GM23338 (cell line): ENCODE data around the gene EPS8L2. TPM values are rescaled to one million over a fixed set of nuclear protein-coding genes. Genes with fewer than 3 reads are reported as not detected.

Experiments used
- ATAC-seq: fragments of 200-7000 bp; cut with Tn5 transposase; 3 replicates; pipeline ENCODE4 v1.9.1; 2020
- DNase-seq: peaks from one replicate; pipeline ENCODE4 v3.0.0-alpha.2; 2015; ENCODE audit warnings: low spot score
- H2AFZ ChIP-seq: fragments of 200-600 bp; sonication (generic); 2 replicates; pipeline ENCODE4 v1.8.0; 2016; ENCODE audit warnings: antibody characterized with exemption, mild to moderate bottlenecking, moderate library complexity
- H3F3A ChIP-seq: fragments of 200-600 bp; sonication (generic); replicated peaks from 2 replicates; pipeline ENCODE4 v1.8.0; 2017; ENCODE audit warnings: antibody characterized with exemption, mixed run types, low read depth
- H3K27ac ChIP-seq: fragments of 200-600 bp; sonication (generic); 2 replicates; pipeline ENCODE4 v1.6.1; 2016; ENCODE audit warnings: low read depth
- H3K27me3 ChIP-seq: fragments of 200-600 bp; sonication (generic); 2 replicates; pipeline ENCODE4 v1.8.0; 2016; ENCODE audit warnings: mild to moderate bottlenecking, mixed run types, moderate library complexity; ENCODE audit not compliant: insufficient read depth
- H3K36me3 ChIP-seq: fragments of 200-600 bp; sonication (generic); 2 replicates; pipeline ENCODE4 v1.8.0; 2016; ENCODE audit warnings: mild to moderate bottlenecking; ENCODE audit not compliant: insufficient read depth
- H3K4me1 ChIP-seq: fragments of 200-600 bp; sonication (generic); 2 replicates; pipeline ENCODE4 v1.8.0; 2016; ENCODE audit warnings: mild to moderate bottlenecking, moderate library complexity; ENCODE audit not compliant: insufficient read depth
- H3K4me2 ChIP-seq: fragments of 200-600 bp; sonication (generic); 2 replicates; pipeline ENCODE4 v1.7.1; 2017; ENCODE audit warnings: mixed run types
- H3K4me3 ChIP-seq: fragments of 200-600 bp; sonication (generic); 2 replicates; pipeline ENCODE4 v1.6.1; 2016; ENCODE audit warnings: mixed run types
- H3K79me2 ChIP-seq: fragments of 200-600 bp; sonication (generic); replicated peaks from 2 replicates; pipeline ENCODE4 v1.8.0; 2017; ENCODE audit warnings: mild to moderate bottlenecking; ENCODE audit not compliant: insufficient read depth
- H3K9me2 ChIP-seq: fragments of 200-600 bp; sonication (generic); 2 replicates; pipeline ENCODE4 v1.8.0; 2017; ENCODE audit not compliant: insufficient read depth
- H4K20me1 ChIP-seq: fragments of 200-600 bp; sonication (generic); replicated peaks from 2 replicates; pipeline ENCODE4 v1.8.0; 2017; ENCODE audit warnings: mild to moderate bottlenecking; ENCODE audit not compliant: insufficient read depth
- H3K27ac Mint-ChIP-seq: 2 replicates; pipeline ENCODE4 v1.8.0; 2020; ENCODE audit warnings: inconsistent platforms, mild to moderate bottlenecking, moderate library complexity, mixed read lengths
- H3K27me3 Mint-ChIP-seq: 3 replicates; pipeline ENCODE4 v1.8.0; 2022; ENCODE audit warnings: low read depth, mild to moderate bottlenecking, moderate library complexity, mixed read lengths, inconsistent platforms; ENCODE audit not compliant: insufficient read depth, poor library complexity
- H3K36me3 Mint-ChIP-seq: 3 replicates; pipeline ENCODE4 v1.8.0; 2021; ENCODE audit warnings: low read depth, mild to moderate bottlenecking, inconsistent platforms, moderate library complexity, mixed read lengths
- H3K4me1 Mint-ChIP-seq: 3 replicates; pipeline ENCODE4 v1.8.0; 2020; ENCODE audit warnings: mild to moderate bottlenecking, inconsistent platforms, mixed read lengths
- H3K4me3 Mint-ChIP-seq: 3 replicates; pipeline ENCODE4 v1.8.0; 2021; ENCODE audit warnings: moderate library complexity, mild to moderate bottlenecking, inconsistent platforms, mixed read lengths
- H3K9me3 Mint-ChIP-seq: 3 replicates; pipeline ENCODE4 v1.8.0; 2020; ENCODE audit warnings: moderate library complexity, mild to moderate bottlenecking, inconsistent platforms, mixed read lengths
- CREB1 ChIP-seq: fragments of 250-450 bp; sonication (Bioruptor Pico); IDR thresholded peaks from 2 replicates; pipeline ENCODE4 v1.5.0; 2020; ENCODE audit warnings: low read depth, mild to moderate bottlenecking, moderate library complexity
- EZH2 ChIP-seq: fragments of 200-600 bp; sonication (generic); IDR thresholded peaks from one replicate; pipeline ENCODE4 v1.8.0; 2017; ENCODE audit warnings: antibody characterized with exemption, mild to moderate bottlenecking, low read depth; ENCODE audit not compliant: unreplicated experiment
- EZH2phosphoT487 ChIP-seq: fragments of 200-600 bp; sonication (generic); IDR thresholded peaks from one replicate; pipeline ENCODE4 v1.8.1; 2018; ENCODE audit warnings: antibody characterized with exemption; ENCODE audit not compliant: unreplicated experiment
- NANOG ChIP-seq: IDR thresholded peaks from 2 replicates; pipeline ENCODE4 v1.6.1; 2016; ENCODE audit warnings: antibody characterized with exemption, borderline replicate concordance
- STAT1 ChIP-seq: IDR thresholded peaks from one replicate; pipeline ENCODE4 v1.6.1; 2016; ENCODE audit warnings: antibody characterized with exemption; ENCODE audit not compliant: unreplicated experiment
- ZNF114 ChIP-seq: fragments of 250-450 bp; sonication (Bioruptor Pico); IDR thresholded peaks from 2 replicates; pipeline ENCODE4 v1.5.0; 2020; ENCODE audit warnings: mild to moderate bottlenecking, moderate library complexity
- polyA plus RNA-seq: library from polyadenylated mRNA; unstranded; fragments of >200 nt; fragmentation: Nextera tagmentation; extraction: Ambion mirVana; gene quantifications from 2 replicates; pipeline ENCODE4 v1.2.1, GENCODE V29; 2016
- total RNA-seq: library from RNA; depleted of rRNA; stranded (reverse); fragments of >200 nt; shearing (Covaris generic); gene quantifications from 2 replicates; pipeline ENCODE4 v1.2.3, GENCODE V29; 2014
- TF ChIP-seq, protein P1 (sequence below): fragments of 250-450 bp; sonication (Bioruptor Pico); IDR thresholded peaks from 2 replicates; pipeline ENCODE4 v1.5.0; 2020; ENCODE audit warnings: mild to moderate bottlenecking, moderate library complexity
- TF ChIP-seq, protein P2 (sequence below), 2 experiments: fragments of 200-600 bp in 1 of 2; sonication (generic) in 1 of 2; conservative IDR thresholded peaks; 2 replicates each; pipeline versions ENCODE4 v1.5.1 to v1.6.1; 2016 to 2017; ENCODE audit warnings: antibody characterized with exemption in 2 of 2, low read depth in 2 of 2, mild to moderate bottlenecking in 2 of 2, moderate library complexity in 1 of 2
- TF ChIP-seq, protein P3 (sequence below): IDR thresholded peaks from one replicate; pipeline ENCODE4 v1.6.1; 2018; ENCODE audit warnings: antibody characterized with exemption; ENCODE audit not compliant: unreplicated experiment

EPS8L2 gene
- total and polyA plus RNA-seq, 2 experiments from 2014 or later = 38.7 to 59.4 TPM

DNA sequence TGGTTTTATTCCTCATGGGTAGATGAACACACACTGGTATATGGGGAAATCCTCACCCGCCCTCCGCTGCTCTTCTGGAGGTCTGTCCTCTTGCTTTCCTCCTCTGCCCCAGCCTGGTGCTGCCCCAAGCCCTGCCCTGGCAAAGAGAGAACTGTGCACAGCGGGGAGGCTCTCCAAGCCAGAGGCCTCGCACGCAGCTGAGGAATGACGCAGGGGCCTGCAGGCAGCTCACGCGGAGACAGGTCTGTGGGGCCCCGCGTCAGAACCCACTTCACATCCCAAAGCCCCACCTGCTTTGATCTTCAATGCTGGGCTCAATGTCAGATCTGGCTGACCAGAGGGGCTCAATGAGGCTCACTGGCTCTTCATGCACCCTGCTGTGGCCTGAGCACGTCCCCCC, 61.2 kb downstream of the EPS8L2 start:
- Histone ChIP-seq H3K4me1 (peaks cover 7% of the 10 kb centered on the region), H3K4me2 (no peak overlapping the region), H3K27ac (no peak overlapping the region), H3K79me2 (no peaks in the 10 kb centered on the region), H3K9me2 (no peaks in the 10 kb centered on the region), H2AFZ (no peak overlapping the region), H4K20me1 (peaks cover 6% of the 10 kb centered on the region; the same call in 1 of the 2 replicates), H3F3A (peaks cover 46% of the 10 kb centered on the region), H3K4me3 (no peak overlapping the region), H3K36me3 (peaks cover 18% of the 10 kb centered on the region), H3K27me3 (no peaks in the 10 kb centered on the region)
- Mint-ChIP-seq H3K36me3 (peaks cover 75% of the 10 kb centered on the region), H3K27me3 (peaks cover 30% of the 10 kb centered on the region), H3K4me1 (peaks cover 9% of the 10 kb centered on the region), H3K27ac (no peak overlapping the region), H3K4me3 (no peak overlapping the region), H3K9me3 (no peaks in the 10 kb centered on the region)
- ATAC-seq = no peak
- no peak for DNase-seq
- TF ChIP-seq CREB1 (CRISPR knock-in tag) (no peak), NANOG (no peak), ZNF114 (CRISPR knock-in tag) (no peak), EZH2 (no peak), STAT1 (no peak)

DNA sequence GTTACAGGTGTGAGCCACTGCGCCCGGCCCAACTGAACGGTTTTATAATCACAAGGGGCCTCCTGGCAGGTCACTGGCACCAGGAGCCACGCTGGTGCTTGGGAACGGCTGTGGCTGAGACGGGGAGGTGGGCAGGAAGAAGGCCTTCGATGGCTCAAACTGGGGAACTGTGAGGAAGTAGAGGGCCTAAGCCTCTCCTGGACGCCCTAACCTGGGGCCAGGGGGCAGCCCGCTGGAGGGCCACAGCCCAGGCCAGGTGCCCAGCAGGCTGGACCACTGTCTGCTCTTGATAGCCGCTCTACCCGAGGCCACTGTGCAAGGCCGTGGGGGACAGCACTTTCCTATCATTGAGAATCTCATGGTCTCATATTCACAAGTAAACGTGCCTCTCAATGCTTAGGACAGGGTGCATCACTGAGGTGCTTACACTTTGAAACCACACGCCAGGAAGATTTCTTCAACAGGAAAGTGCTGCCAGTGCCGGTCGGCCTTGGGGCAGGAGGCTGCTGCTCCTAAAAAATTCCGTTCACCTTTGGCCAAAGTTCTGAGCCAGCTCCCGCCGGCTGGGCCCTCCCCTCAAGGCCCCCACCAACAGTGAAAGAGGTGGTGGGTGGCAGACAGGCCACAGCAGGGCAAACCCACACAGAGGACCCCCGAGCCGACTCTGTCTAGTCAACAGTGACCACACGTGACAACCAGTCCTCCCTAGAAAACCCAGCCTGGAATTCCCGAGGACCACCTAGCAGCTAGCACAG, 64.0 kb downstream of the EPS8L2 start:
- Mint-ChIP-seq H3K9me3 (no peaks in the 10 kb centered on the region), H3K27me3 (peaks cover 17% of the 10 kb centered on the region), H3K4me3 (no peak overlapping the region), H3K36me3 (peaks cover 49% of the 10 kb centered on the region), H3K4me1 (no peaks in the 10 kb centered on the region; the same call in 2 of the 3 replicates), H3K27ac (no peak overlapping the region)
- Histone ChIP-seq H2AFZ (no peak overlapping the region), H3K27ac (no peak overlapping the region), H3K4me2 (no peak overlapping the region), H3K4me1 (no peaks in the 10 kb centered on the region), H3K9me2 (no peaks in the 10 kb centered on the region), H3K36me3 (peaks cover 5% of the 10 kb centered on the region; the same call in 1 of the 2 replicates), H3K27me3 (no peaks in the 10 kb centered on the region), H3F3A (peaks cover 21% of the 10 kb centered on the region), H3K79me2 (peaks cover 18% of the 10 kb centered on the region), H3K4me3 (no peak overlapping the region), H4K20me1 (peaks cover 18% of the 10 kb centered on the region; the same call in 1 of the 2 replicates)
- ATAC-seq = no peak
- no peak for DNase-seq
- TF ChIP-seq NANOG (no peak), EZH2phosphoT487 (no peak)
- TF ChIP-seq, protein P1, sequence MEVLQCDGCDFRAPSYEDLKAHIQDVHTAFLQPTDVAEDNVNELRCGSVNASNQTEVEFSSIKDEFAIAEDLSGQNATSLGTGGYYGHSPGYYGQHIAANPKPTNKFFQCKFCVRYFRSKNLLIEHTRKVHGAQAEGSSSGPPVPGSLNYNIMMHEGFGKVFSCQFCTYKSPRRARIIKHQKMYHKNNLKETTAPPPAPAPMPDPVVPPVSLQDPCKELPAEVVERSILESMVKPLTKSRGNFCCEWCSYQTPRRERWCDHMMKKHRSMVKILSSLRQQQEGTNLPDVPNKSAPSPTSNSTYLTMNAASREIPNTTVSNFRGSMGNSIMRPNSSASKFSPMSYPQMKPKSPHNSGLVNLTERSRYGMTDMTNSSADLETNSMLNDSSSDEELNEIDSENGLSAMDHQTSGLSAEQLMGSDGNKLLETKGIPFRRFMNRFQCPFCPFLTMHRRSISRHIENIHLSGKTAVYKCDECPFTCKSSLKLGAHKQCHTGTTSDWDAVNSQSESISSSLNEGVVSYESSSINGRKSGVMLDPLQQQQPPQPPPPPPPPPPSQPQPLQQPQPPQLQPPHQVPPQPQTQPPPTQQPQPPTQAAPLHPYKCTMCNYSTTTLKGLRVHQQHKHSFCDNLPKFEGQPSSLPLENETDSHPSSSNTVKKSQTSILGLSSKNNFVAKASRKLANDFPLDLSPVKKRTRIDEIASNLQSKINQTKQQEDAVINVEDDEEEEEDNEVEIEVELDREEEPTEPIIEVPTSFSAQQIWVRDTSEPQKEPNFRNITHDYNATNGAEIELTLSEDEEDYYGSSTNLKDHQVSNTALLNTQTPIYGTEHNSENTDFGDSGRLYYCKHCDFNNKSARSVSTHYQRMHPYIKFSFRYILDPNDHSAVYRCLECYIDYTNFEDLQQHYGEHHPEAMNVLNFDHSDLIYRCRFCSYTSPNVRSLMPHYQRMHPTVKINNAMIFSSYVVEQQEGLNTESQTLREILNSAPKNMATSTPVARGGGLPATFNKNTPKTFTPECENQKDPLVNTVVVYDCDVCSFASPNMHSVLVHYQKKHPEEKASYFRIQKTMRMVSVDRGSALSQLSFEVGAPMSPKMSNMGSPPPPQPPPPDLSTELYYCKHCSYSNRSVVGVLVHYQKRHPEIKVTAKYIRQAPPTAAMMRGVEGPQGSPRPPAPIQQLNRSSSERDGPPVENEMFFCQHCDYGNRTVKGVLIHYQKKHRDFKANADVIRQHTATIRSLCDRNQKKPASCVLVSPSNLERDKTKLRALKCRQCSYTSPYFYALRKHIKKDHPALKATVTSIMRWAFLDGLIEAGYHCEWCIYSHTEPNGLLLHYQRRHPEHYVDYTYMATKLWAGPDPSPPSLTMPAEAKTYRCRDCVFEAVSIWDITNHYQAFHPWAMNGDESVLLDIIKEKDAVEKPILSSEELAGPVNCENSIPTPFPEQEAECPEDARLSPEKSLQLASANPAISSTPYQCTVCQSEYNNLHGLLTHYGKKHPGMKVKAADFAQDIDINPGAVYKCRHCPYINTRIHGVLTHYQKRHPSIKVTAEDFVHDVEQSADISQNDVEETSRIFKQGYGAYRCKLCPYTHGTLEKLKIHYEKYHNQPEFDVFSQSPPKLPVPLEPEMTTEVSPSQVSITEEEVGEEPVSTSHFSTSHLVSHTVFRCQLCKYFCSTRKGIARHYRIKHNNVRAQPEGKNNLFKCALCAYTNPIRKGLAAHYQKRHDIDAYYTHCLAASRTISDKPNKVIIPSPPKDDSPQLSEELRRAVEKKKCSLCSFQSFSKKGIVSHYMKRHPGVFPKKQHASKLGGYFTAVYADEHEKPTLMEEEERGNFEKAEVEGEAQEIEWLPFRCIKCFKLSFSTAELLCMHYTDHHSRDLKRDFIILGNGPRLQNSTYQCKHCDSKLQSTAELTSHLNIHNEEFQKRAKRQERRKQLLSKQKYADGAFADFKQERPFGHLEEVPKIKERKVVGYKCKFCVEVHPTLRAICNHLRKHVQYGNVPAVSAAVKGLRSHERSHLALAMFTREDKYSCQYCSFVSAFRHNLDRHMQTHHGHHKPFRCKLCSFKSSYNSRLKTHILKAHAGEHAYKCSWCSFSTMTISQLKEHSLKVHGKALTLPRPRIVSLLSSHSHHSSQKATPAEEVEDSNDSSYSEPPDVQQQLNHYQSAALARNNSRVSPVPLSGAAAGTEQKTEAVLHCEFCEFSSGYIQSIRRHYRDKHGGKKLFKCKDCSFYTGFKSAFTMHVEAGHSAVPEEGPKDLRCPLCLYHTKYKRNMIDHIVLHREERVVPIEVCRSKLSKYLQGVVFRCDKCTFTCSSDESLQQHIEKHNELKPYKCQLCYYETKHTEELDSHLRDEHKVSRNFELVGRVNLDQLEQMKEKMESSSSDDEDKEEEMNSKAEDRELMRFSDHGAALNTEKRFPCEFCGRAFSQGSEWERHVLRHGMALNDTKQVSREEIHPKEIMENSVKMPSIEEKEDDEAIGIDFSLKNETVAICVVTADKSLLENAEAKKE = no peak
- TF ChIP-seq, protein P2, sequence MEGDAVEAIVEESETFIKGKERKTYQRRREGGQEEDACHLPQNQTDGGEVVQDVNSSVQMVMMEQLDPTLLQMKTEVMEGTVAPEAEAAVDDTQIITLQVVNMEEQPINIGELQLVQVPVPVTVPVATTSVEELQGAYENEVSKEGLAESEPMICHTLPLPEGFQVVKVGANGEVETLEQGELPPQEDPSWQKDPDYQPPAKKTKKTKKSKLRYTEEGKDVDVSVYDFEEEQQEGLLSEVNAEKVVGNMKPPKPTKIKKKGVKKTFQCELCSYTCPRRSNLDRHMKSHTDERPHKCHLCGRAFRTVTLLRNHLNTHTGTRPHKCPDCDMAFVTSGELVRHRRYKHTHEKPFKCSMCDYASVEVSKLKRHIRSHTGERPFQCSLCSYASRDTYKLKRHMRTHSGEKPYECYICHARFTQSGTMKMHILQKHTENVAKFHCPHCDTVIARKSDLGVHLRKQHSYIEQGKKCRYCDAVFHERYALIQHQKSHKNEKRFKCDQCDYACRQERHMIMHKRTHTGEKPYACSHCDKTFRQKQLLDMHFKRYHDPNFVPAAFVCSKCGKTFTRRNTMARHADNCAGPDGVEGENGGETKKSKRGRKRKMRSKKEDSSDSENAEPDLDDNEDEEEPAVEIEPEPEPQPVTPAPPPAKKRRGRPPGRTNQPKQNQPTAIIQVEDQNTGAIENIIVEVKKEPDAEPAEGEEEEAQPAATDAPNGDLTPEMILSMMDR (conservative IDR thresholded peaks at IDR 0.05; ENCODE audit: low read depth in 2 of 2) = no peak
- TF ChIP-seq, protein P3, sequence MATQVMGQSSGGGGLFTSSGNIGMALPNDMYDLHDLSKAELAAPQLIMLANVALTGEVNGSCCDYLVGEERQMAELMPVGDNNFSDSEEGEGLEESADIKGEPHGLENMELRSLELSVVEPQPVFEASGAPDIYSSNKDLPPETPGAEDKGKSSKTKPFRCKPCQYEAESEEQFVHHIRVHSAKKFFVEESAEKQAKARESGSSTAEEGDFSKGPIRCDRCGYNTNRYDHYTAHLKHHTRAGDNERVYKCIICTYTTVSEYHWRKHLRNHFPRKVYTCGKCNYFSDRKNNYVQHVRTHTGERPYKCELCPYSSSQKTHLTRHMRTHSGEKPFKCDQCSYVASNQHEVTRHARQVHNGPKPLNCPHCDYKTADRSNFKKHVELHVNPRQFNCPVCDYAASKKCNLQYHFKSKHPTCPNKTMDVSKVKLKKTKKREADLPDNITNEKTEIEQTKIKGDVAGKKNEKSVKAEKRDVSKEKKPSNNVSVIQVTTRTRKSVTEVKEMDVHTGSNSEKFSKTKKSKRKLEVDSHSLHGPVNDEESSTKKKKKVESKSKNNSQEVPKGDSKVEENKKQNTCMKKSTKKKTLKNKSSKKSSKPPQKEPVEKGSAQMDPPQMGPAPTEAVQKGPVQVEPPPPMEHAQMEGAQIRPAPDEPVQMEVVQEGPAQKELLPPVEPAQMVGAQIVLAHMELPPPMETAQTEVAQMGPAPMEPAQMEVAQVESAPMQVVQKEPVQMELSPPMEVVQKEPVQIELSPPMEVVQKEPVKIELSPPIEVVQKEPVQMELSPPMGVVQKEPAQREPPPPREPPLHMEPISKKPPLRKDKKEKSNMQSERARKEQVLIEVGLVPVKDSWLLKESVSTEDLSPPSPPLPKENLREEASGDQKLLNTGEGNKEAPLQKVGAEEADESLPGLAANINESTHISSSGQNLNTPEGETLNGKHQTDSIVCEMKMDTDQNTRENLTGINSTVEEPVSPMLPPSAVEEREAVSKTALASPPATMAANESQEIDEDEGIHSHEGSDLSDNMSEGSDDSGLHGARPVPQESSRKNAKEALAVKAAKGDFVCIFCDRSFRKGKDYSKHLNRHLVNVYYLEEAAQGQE = no peak
